Endothelial cell of umbilical vein (primary cell): ENCODE results near the gene SEC11C.

Experiments
- POLR2A ChIP-seq: IDR thresholded peaks from 2 replicates; pipeline ENCODE4 v1.6.1; 2012; ENCODE audit warnings: low read depth, mild to moderate bottlenecking, control low read depth, low read length
- TF ChIP-seq, protein P1 (sequence below), 2 donors: IDR thresholded peaks; 1 replicate in 1 of 2; 2 replicates in 1 of 2; pipeline ENCODE4 v1.5.1; 2011; ENCODE audit warnings: low read length in 2 of 2, mild to moderate bottlenecking in 2 of 2, moderate library complexity in 2 of 2, control low read depth in 1 of 2, inconsistent platforms in 1 of 2, low read depth in 1 of 2; ENCODE audit not compliant: insufficient read depth in 1 of 2; ENCODE audit errors: extremely low read depth in 1 of 2

DNA sequence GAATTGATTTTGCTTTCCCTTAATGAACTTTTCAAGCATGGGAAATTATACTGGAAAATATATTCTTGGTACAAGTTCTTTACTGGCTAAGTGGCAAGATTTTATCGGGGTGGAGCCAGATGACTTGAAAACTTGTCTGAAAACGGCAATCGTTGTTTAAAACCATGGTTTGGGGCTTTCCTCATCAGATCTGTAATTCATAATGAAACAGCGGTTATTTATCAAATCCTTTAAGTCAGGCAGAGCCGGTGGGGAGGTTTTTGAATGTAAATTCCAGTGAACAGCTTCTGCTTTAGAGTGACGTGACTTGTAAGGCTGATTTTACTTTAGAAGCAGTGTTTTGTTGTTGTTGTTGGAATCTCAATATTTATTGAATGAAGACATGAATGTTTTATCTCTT is 2.6 kb downstream of the SEC11C start:
- TF ChIP-seq, protein P1, sequence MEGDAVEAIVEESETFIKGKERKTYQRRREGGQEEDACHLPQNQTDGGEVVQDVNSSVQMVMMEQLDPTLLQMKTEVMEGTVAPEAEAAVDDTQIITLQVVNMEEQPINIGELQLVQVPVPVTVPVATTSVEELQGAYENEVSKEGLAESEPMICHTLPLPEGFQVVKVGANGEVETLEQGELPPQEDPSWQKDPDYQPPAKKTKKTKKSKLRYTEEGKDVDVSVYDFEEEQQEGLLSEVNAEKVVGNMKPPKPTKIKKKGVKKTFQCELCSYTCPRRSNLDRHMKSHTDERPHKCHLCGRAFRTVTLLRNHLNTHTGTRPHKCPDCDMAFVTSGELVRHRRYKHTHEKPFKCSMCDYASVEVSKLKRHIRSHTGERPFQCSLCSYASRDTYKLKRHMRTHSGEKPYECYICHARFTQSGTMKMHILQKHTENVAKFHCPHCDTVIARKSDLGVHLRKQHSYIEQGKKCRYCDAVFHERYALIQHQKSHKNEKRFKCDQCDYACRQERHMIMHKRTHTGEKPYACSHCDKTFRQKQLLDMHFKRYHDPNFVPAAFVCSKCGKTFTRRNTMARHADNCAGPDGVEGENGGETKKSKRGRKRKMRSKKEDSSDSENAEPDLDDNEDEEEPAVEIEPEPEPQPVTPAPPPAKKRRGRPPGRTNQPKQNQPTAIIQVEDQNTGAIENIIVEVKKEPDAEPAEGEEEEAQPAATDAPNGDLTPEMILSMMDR (IDR thresholded peaks at IDR 0.05; ENCODE audit: extremely low read depth in 1 of 2, insufficient read depth in 1 of 2, low read depth in 1 of 2, low read length in 2 of 2): no peak
- no peak for TF ChIP-seq POLR2A
